ENCODE data around the gene AARS2. TPM values are rescaled to one million over a fixed set of nuclear protein-coding genes. Genes with fewer than 3 reads are reported as not detected.

AARS2 gene
- total RNA-seq, 1 experiment from 2014 or later: 11.4 TPM

- H3K4me3 ChIP-seq: no peak overlapping the region
- no peak for DNase-seq (ENCODE audit: low read depth in 1 of 2, low spot score in 2 of 2)
These were observed 57.9 kb downstream of the AARS2 start for GRCh38 chr6:44255105-44255808.

DNA sequence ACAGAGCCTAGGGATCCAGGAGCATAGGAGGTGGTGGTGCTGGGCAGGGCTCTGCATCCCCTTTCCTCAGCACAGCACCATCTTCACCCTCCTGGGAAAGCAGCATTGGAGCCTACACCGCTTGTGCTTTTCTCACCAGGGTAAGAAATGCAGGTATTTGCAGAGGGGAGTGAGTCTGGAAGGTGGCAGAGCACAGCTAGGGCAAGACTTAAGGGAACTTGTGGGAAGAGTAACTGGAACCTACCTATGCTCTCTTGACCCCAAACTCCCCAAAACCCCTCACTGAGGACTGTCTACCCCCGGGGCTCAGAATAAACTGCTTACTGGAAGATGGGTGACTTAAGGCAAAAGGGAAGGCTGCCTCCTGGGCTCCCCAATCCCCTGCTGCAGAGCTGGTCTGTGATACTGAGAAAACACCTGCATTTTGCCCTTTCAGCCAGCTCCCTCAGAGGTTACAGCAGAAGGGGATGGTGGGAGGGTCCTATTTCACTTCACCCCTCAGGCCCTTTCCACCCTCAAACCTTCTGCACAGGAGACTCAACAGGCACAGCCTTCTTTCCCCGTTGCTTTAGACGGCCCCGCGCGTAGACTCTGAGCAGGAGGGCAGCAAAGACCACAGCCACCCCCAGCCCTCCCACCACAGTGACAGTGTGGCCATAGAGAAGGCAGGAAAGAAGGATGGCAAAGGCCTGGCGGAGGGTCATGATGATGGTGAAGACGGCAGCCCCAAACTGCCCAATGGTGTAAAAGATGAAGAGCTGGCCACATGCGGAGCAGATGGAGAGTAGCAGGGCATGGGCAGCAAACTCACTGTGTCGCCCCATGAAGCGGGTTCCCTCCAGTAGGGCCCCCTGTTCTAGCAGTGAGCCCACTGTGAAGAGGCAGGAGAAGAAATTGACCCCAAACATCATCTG lies 58.7 kb downstream of the AARS2 start:
- no peak overlapping the region for H3K27ac ChIP-seq
- H3K4me3 ChIP-seq: no peak overlapping the region
- no peaks in the 10 kb centered on the region for H3K9me3 ChIP-seq (replicated peaks)
- H3K36me3 ChIP-seq: peaks cover 94% of the 10 kb centered on the region
- H3K27me3 ChIP-seq (replicated peaks): no peaks in the 10 kb centered on the region
- DNase-seq (ENCODE audit: low read depth in 1 of 2, low spot score in 2 of 2): no peak
- H3K4me1 ChIP-seq (replicated peaks): peaks cover 21% of the 10 kb centered on the region

More at GRCh38 chr6:44255105-44255808, 57.9 kb downstream of the AARS2 start:
- Histone ChIP-seq H3K27ac (no peak overlapping the region), H3K27me3 (replicated peaks) (no peaks in the 10 kb centered on the region), H3K36me3 (peaks cover 93% of the 10 kb centered on the region), H3K4me1 (replicated peaks) (peaks cover 16% of the 10 kb centered on the region), H3K9me3 (replicated peaks) (no peaks in the 10 kb centered on the region)

GRCh38 chr6:44253307-44254101 lies 59.6 kb downstream of the AARS2 start:
- Histone ChIP-seq H3K4me1 (replicated peaks) (peaks cover 31% of the 10 kb centered on the region), H3K27ac (no peak overlapping the region), H3K9me3 (replicated peaks) (no peaks in the 10 kb centered on the region), H3K4me3 (no peak overlapping the region), H3K36me3 (peaks cover 96% of the 10 kb centered on the region), H3K27me3 (replicated peaks) (no peaks in the 10 kb centered on the region)
- DNase-seq (ENCODE audit: low read depth in 1 of 2, low spot score in 2 of 2): peak in 1 of 2 experiments; percentile 69

GRCh38 chr6:44251576-44252524 lies 61.3 kb downstream of the AARS2 start:
- Histone ChIP-seq H3K4me3 (no peak overlapping the region), H3K4me1 (replicated peaks) (peaks cover 26% of the 10 kb centered on the region), H3K9me3 (replicated peaks) (no peaks in the 10 kb centered on the region), H3K27me3 (replicated peaks) (no peaks in the 10 kb centered on the region), H3K36me3 (peaks cover 97% of the 10 kb centered on the region), H3K27ac (no peak overlapping the region)
- DNase-seq (ENCODE audit: low read depth in 1 of 2, low spot score in 2 of 2): no peak

DNA sequence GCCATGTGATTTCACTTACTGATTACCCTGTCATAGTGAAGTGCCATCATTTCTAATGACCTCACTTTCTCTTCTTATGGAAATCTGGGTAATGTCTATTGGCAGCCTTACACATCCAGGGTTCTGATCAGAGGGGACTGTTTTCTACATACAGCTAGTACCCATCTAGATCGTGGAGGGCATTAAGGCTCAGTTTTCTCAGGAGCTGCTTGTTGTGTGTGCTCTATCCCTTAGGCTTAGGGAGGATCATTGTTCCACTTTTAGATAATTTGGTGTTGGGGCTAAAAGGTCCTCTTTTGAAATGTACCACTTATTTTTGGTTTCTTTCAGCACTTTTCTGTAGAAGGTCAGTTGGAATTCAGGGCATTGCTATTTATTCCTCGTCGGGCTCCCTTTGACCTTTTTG lies 62.4 kb downstream of the AARS2 start:
- Histone ChIP-seq H3K9me3 (replicated peaks) (no peaks in the 10 kb centered on the region), H3K27ac (no peak overlapping the region), H3K36me3 (peaks cover 88% of the 10 kb centered on the region), H3K4me1 (replicated peaks) (peaks cover 22% of the 10 kb centered on the region), H3K4me3 (no peak overlapping the region), H3K27me3 (replicated peaks) (no peaks in the 10 kb centered on the region)
- no peak for DNase-seq (ENCODE audit: low read depth in 1 of 2, low spot score in 2 of 2)

DNA sequence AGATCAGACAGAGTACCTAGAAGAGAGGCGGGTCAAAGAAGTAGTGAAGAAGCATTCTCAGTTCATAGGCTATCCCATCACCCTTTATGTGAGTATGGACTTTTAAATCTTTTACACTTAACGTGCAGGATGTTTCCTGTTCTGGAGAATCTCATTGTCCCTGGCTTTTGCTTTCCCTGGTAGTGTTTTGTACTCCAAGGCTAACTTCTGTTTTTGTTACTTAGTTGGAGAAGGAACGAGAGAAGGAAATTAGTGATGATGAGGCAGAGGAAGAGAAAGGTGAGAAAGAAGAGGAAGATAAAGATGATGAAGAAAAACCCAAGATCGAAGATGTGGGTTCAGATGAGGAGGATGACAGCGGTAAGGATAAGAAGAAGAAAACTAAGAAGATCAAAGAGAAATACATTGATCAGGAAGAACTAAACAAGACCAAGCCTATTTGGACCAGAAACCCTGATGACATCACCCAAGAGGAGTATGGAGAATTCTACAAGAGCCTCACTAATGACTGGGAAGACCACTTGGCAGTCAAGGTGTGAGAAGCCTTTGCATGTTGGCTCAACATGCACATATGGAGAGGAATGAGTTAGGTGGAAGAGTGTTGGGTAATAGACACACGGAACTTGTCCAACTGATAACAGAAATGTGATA lies 63.0 kb downstream of the AARS2 start:
- Histone ChIP-seq H3K9me3 (replicated peaks) (no peaks in the 10 kb centered on the region), H3K27me3 (replicated peaks) (no peaks in the 10 kb centered on the region), H3K4me1 (replicated peaks) (peaks cover 24% of the 10 kb centered on the region), H3K4me3 (no peak overlapping the region), H3K36me3 (peaks cover 82% of the 10 kb centered on the region), H3K27ac (no peak overlapping the region)
- DNase-seq (ENCODE audit: low read depth in 1 of 2, low spot score in 2 of 2): no peak

Other genes with a start within 250 kb of the AARS2 start
- gene MRPL14, start 185.9 kb downstream of the AARS2 start, total RNA-seq (2014; rRNA removed; shearing (Covaris generic)): 67.0 and 69.4 TPM in 2 replicates
- 7.1 and 12.7 TPM in 2 replicates for gene TMEM63B, start 185.8 kb downstream of the AARS2 start, total RNA-seq (2014; rRNA removed; shearing (Covaris generic))
- gene CAPN11, start 154.5 kb downstream of the AARS2 start, total RNA-seq (2014; rRNA removed; shearing (Covaris generic)): not detected in 2 replicates
- gene MYMX, start 96.4 kb downstream of the AARS2 start, total RNA-seq (2014; rRNA removed; shearing (Covaris generic)): 0.53 TPM in 1 of 2 replicates, not detected in the other
- gene SLC29A1, start 89.8 kb downstream of the AARS2 start, total RNA-seq (2014; rRNA removed; shearing (Covaris generic)): 6.7 and 11.0 TPM in 2 replicates
- gene HSP90AB1, start 66.2 kb downstream of the AARS2 start, total RNA-seq (2014; rRNA removed; shearing (Covaris generic)): 1,415 and 1,548 TPM in 2 replicates
- 89.9 and 107 TPM in 2 replicates for gene SLC35B2, start 55.8 kb downstream of the AARS2 start, total RNA-seq (2014; rRNA removed; shearing (Covaris generic))
- gene NFKBIE, start 47.8 kb downstream of the AARS2 start, total RNA-seq (2014; rRNA removed; shearing (Covaris generic)): 17.6 and 37.6 TPM in 2 replicates
- not detected in 2 replicates for gene TMEM151B, start 42.9 kb downstream of the AARS2 start, total RNA-seq (2014; rRNA removed; shearing (Covaris generic))
- not detected in 2 replicates for gene SPATS1, start 29.3 kb upstream of the AARS2 start, total RNA-seq (2014; rRNA removed; shearing (Covaris generic))
- gene CDC5L, start 74.4 kb upstream of the AARS2 start, total RNA-seq (2014; rRNA removed; shearing (Covaris generic)): 38.0 and 41.2 TPM in 2 replicates

Data from SJSA1 (cell line).